Measurements from ENCODE around the gene SOBP.

The SOBP gene

DNA sequence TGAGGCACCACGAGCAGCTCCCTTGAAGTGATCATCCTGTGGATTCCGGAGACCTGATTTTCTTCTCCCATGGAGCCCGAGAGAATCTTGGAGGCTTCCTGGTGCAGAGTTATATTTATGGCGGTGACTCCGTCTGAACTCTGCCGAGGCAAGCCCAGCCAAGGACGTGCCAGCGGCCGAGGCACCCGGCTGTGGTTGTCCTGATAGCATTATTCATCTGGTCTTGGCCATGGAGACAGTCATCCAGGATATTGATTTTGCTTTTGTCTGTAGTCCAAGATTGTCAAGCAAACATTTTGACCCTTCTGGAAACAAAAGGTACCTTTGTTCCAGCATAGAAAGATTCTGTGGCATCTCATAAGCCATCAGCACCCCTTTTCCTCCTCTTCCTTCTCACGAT is 170.9 kb downstream of the SOBP start:
- DNase-seq (ENCODE audit: low spot score) = no peak

DNA sequence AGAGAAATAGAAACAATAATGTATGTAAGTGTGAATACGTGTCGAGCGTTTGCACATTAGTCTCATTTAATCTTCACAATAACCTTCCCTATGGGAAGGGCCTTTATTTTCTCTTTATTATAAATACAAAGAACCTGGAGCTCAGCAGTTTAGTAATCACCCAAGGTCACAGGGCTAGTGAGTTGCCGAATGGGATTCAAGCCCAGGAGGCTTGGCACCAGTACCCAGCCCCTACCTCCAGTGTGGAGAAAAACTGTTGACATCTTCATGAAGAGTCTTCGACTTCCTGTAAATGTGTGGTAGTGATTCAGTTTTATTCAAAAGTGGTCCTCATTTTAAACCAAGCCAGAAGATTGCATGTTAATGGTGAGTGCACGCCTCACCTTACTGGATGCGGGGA is 171.4 kb downstream of the SOBP start:
- no peak for DNase-seq (ENCODE audit: low spot score)

DNA sequence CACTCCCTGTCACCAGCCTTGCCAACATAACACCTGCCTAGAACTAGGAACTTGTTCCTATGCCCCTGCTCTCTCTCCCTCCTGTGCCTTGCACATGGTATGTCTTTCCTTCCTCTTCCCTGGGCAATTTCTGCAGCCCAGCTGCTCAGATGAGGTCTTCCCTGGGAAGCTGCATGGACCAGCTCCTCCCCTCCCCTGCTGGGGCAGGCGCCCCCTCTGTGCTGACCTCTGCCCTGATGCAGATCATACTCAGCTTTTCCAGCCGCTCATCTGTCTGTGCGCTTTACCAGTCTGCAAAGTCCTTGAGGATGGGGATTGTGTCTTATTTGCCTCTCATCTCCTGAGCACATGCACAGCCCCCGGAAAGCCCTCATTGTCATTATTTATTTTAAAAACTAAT is 172.4 kb downstream of the SOBP start:
- DNase-seq (ENCODE audit: low spot score) = no peak

- DNase-seq (ENCODE audit: low spot score) = no peak
Observed at GRCh38 chr6:107663308-107663707, 173.4 kb downstream of the SOBP start.

GRCh38 chr6:107665382-107665781 is 175.5 kb downstream of the SOBP start:
- DNase-seq (ENCODE audit: low spot score) = no peak

DNA sequence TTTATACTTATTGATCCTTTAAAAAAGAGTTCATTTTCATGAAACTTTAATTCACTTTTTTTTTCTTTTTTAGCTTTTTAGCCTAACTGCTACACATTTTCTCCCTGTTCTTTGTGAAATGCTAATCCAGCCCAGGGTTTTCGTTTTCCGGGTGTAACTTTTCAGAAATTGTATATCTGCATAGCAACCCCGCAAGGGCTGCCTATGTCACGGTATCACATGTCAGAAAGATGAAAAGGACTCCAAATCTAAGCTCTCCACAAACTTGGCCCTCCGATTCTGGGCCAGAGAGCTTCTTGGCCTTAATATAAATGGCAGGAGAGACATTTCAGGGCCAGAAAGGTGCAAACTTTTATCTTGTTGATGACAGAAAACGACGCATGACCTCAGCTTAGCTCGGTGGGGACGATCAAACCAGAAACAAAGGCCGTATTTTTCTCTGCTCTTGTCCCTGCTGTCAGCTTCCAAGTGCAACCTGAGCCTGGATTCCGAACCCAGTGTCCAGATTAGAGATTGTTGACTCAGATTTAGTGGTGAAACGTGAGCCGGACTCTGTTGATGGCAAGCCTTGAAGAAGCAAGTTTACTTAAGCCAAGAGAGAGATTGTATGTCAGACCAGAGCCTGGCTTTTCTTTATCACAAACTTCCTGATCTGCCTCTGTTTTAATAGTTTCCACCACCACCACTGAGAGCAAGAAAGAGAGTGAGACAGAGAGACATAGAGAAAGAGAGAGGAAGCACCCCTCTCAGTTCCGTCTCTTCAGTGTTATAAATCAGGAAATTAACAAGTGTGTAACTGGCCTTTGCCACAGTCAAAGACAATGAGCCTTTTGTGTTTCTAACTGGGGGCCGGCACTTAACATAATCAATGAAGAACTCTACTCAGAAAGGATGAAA is 176.4 kb downstream of the SOBP start:
- DNase-seq (ENCODE audit: low spot score) = peak; percentile 87

GRCh38 chr6:107666981-107667601 is 177.2 kb downstream of the SOBP start:
- no peak for DNase-seq (ENCODE audit: low spot score)

DNA sequence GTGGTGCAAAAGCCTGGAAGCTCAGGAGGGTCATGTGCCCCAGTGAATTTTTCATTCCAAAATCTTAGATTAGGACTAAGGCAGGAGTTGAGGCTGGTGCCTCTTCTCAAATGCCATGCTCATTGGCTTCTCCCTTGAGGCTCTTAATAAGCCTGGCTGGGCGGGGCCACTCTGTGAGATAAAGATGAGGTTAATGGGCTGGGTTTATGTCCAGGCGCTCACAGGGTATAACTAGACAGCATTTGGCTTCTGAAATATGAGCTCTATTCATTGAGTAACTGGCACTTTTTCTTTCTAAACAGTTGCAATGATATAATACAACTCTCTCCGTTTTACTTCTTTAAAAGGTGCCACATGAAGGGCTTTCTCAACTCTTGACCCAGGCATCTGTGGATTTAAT is 177.9 kb downstream of the SOBP start:
- DNase-seq (ENCODE audit: low spot score) = no peak

DNA sequence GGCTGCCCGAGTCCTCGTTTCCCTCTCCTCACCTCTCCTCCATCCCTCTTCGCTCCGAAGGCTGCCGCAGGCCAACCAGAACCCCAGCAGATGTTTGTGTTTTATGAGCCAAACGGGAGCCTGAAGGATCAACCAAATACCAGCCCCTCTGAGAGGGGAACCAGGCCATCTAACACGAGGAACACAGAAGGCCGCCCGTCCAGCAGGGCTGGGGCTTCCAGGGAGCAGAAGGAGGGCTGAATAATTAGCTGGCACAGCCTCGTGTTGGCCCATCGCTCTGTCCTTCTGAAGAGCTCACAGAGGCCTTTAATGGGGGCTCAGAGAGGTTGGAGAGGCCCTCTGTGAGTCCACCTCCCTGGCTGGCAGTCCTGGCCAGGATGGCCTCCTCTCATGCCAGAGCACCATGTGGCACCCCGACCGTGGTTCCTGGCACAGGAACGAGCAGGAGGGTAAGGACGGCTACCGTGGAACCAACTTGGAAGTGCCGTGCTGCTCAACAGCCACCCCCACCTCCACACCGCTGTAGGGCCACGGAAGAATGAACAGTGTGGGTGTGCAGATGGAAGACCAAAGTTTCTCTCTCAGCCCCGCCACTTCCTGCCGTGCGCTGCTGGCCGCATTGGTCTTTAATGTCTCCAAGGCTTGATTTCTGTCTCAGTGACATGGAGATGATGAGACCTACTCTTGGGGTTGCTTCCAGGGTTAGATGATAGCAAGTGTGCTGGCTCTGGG is 179.0 kb downstream of the SOBP start:
- no peak for DNase-seq (ENCODE audit: low spot score)

DNA sequence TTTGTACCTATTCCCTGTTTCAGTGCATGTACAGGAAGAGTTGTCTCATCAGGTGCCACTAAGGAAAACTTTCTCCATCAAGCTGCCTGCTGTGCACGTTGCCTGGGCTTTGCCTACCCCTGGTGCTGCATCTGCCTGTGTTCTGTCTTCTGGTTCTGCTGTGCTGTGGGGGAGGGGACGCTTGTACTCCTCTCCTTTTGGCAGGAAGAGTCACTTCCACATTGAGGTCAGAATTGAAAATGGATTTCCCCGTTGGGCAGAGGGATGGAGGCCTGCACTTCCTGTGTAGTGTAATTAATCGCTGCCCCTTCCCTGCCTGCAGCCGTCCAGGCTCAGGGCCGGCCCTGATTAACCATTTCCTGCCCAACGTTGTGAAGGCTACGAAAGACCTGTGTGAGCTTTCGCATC is 180.9 kb downstream of the SOBP start:
- DNase-seq (ENCODE audit: low spot score) = no peak

GRCh38 chr6:107673076-107673494 is 183.2 kb downstream of the SOBP start:
- DNase-seq (ENCODE audit: low spot score) = no peak

DNA sequence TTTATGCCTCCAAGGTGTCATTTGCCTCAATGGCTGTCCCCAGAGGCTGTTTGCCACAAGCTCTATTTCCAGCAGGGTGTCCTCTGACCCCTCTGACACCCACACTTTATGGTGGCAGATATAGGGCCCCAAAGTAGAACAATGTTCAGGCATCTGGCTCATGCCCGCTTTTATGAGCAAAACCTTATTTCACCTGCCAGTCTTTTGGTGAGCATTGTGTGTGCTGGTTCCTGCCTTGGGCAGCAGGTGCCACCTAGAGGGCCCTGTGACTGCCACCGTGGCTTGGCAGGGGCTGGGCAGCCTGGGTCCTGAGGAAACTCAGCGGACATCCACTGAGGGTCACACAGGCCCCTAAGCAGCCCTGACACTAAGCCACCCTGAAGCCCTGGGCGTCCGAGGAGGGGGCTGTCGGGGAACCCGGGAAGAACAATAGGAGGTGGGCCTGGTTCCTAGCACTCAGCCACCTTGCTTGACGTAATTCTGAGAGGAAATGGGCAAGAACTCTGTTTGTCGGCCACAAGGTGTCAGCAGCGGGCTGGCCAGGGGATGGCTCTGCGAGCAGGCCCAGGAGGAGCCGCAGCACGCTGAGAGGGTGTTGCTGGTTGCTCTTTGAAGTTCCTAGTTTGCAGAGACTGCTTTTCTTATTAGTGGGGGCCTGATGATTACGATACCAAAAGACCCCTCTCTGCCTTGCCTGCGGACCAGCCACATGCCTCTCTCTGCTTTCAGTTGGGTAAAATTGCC is 185.2 kb downstream of the SOBP start:
- peak; percentile 83 for DNase-seq (ENCODE audit: low spot score)

- no peak for DNase-seq (ENCODE audit: low spot score)
Observed at GRCh38 chr6:107676042-107676441, 186.1 kb downstream of the SOBP start.

DNA sequence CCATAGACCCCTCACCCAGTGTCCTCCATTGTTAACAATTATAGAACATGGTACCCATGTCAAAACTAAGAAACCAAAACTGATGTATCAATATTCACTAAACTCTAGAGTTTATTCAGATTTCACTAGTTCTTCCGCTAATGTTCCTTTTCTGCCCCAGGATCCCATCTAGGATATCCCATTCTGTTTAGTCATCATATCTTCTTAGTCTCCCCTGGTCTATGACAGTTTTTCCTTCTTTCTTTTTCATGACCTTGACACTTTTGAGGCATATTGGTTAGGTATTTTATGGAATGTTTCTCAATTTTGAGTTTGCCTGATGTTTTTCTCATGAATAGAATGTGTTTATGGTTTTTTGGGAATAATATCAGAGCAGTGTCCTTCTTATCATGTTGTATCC is 187.5 kb downstream of the SOBP start:
- no peak for DNase-seq (ENCODE audit: low spot score)

DNA sequence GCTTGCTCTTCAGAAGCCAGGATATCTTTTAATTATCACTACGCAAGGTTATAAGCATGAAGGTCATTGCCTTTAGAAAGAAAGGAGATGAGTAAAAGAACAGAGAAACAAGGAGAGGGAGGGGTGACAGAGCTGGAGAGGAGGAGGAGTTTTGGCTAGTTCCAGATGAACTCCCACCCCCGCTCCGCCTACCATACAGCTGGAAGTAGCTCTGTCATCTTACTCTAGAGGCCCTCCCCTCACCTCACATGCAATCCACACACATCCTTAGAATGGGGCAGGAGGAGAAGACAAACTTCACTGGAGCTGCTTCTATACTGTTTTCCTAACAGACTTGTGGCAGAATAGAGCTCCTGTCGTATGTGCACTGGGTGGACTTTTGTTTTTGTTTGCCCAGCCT is 189.5 kb downstream of the SOBP start:
- no peak for DNase-seq (ENCODE audit: low spot score)

GRCh38 chr6:107682721-107683120 is 192.8 kb downstream of the SOBP start:
- no peak for DNase-seq (ENCODE audit: low spot score)

DNA sequence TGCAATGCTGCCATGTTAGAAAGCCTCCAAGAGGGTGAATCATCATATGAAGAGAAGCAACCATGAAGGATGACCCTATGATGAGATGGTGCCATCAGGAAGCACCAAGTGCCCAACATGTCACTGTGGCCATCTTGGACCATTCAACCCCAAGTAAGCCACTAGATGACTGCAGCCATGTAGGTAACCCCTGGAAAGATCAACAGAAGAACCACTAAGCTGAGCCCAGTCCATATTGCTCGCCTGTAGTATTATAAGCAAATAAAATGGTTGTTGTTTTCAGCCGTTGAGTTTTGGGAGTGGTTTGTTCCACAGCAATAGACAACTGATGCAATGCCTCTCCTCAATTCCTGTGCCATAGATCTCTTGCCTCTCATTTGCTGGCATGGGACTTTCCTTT is 193.3 kb downstream of the SOBP start:
- no peak for DNase-seq (ENCODE audit: low spot score)

- DNase-seq (ENCODE audit: low spot score) = no peak
Observed at GRCh38 chr6:107684996-107685395, 195.1 kb downstream of the SOBP start.

- no peak for DNase-seq (ENCODE audit: low spot score)
Observed at GRCh38 chr6:107689190-107689589, 199.3 kb downstream of the SOBP start.

DNA sequence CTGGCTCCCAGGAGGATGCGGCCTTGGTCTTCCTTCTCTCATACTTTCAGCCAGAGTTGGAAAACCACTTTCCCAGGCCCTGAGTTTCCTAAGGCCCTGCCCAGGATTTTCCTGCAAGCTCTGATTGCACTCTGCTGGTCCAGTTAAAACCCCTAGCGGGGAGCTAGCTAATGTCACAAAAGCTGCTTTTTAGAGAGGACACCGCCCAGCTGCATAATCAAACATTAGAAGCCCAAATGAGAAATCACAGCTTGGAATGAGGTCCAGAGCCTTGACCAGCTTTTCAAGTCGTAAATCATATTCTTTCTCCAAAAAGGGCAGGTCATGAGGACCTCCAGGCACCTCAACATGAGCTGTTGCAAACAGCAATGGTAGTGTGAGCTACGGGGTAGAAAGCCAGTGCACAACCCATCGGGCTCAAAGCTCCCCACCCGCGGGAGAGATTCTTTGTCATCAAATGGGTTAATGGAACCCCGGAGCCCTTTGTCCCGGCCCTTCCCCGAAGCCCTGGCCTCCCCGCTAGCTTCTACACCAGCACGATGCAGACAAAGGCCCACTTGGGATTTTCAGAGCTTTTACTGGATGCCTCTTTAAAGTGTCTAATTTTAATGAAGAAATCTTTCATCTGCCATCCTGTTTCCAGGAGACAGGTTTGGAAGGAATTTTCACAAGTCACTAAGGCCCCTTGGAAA is 200.2 kb downstream of the SOBP start:
- DNase-seq (ENCODE audit: low spot score) = no peak

- no peak for DNase-seq (ENCODE audit: low spot score)
Observed at GRCh38 chr6:107690643-107691061, 200.7 kb downstream of the SOBP start.

Data from HuH-7 (cell line).